H9 (cell line): ENCODE data around the gene L3MBTL4. TPM values are rescaled to one million over a fixed set of nuclear protein-coding genes. Genes with fewer than 3 reads are reported as not detected.

Experiments used
- DNase-seq: peaks from one replicate; pipeline ENCODE4 v3.0.0-alpha.2; 2017
- H2AFZ ChIP-seq: one replicate; pipeline ENCODE4 v1.6.1; 2013; ENCODE audit warnings: mild to moderate bottlenecking, low read length, control low read depth, moderate library complexity
- H2AK5ac ChIP-seq: 2 replicates; pipeline ENCODE4 v1.6.1; 2013; ENCODE audit warnings: low read length, control low read depth, mixed read lengths; ENCODE audit not compliant: insufficient read length
- H2BK120ac ChIP-seq: one replicate; pipeline ENCODE4 v1.6.1; 2013; ENCODE audit warnings: low read depth, mild to moderate bottlenecking, low read length, control low read depth, inconsistent platforms; ENCODE audit not compliant: poor library complexity, severe bottlenecking
- H2BK12ac ChIP-seq: 2 replicates; pipeline ENCODE4 v1.6.1; 2013; ENCODE audit warnings: low read length, control low read depth, mixed read lengths, low read depth; ENCODE audit not compliant: insufficient read length
- H2BK15ac ChIP-seq: 2 replicates; pipeline ENCODE4 v1.6.1; 2013; ENCODE audit warnings: low read depth, low read length, control low read depth
- H2BK20ac ChIP-seq: one replicate; pipeline ENCODE4 v1.6.1; 2013; ENCODE audit warnings: low read depth, mild to moderate bottlenecking, low read length, control low read depth, inconsistent platforms; ENCODE audit not compliant: poor library complexity, severe bottlenecking
- H2BK5ac ChIP-seq: 2 replicates; pipeline ENCODE4 v1.6.1; 2013; ENCODE audit warnings: low read length, control low read depth, mixed read lengths; ENCODE audit not compliant: insufficient read length
- H3K14ac ChIP-seq: 2 replicates; pipeline ENCODE4 v1.6.1; 2013; ENCODE audit warnings: low read length, control low read depth; ENCODE audit not compliant: insufficient read depth
- H3K18ac ChIP-seq: 2 replicates; pipeline ENCODE4 v1.6.1; 2013; ENCODE audit warnings: low read depth, mild to moderate bottlenecking, mixed read lengths, low read length, control low read depth; ENCODE audit not compliant: insufficient read length
- H3K23ac ChIP-seq: 2 replicates; pipeline ENCODE4 v1.6.1; 2013; ENCODE audit warnings: low read length, control low read depth, mixed read lengths, low read depth; ENCODE audit not compliant: insufficient read length
- H3K23me2 ChIP-seq: 2 replicates; pipeline ENCODE4 v1.6.1; 2013; ENCODE audit warnings: low read depth, mild to moderate bottlenecking, mixed read lengths, low read length, control low read depth; ENCODE audit not compliant: insufficient read length, poor library complexity, severe bottlenecking
- H3K27ac ChIP-seq: 2 replicates; pipeline ENCODE4 v1.5.1; 2013; ENCODE audit warnings: low read length, control low read depth, mixed read lengths, low read depth; ENCODE audit not compliant: insufficient read length
- H3K27me3 ChIP-seq: 2 replicates; pipeline ENCODE4 v1.6.1; 2013; ENCODE audit warnings: low read length, control low read depth, inconsistent platforms; ENCODE audit not compliant: insufficient read depth
- H3K4ac ChIP-seq: 2 replicates; pipeline ENCODE4 v1.6.1; 2013; ENCODE audit warnings: low read depth, mild to moderate bottlenecking, control low read depth, inconsistent platforms, low read length, moderate library complexity
- H3K4me1 ChIP-seq: 2 replicates; pipeline ENCODE4 v1.6.1; 2013; ENCODE audit warnings: low read length, control low read depth, inconsistent platforms; ENCODE audit not compliant: insufficient read depth
- H3K4me2 ChIP-seq: 2 replicates; pipeline ENCODE4 v1.6.1; 2013; ENCODE audit warnings: low read length, control low read depth, mixed read lengths; ENCODE audit not compliant: insufficient read length, insufficient read depth
- H3K56ac ChIP-seq: 2 replicates; pipeline ENCODE4 v1.6.1; 2013; ENCODE audit warnings: low read depth, mild to moderate bottlenecking, mixed read lengths, low read length, control low read depth; ENCODE audit not compliant: insufficient read length
- H3K79me1 ChIP-seq: 2 replicates; pipeline ENCODE4 v1.6.1; 2013; ENCODE audit warnings: low read depth, mild to moderate bottlenecking, moderate library complexity, low read length, control low read depth, inconsistent platforms; ENCODE audit not compliant: insufficient read depth, poor library complexity, severe bottlenecking
- H3K79me2 ChIP-seq: 2 replicates; pipeline ENCODE4 v1.6.1; 2013; ENCODE audit warnings: low read length, control low read depth, inconsistent platforms; ENCODE audit not compliant: insufficient read depth
- H3K9ac ChIP-seq: 2 replicates; pipeline ENCODE4 v1.6.1; 2013; ENCODE audit warnings: low read length, control low read depth, mixed read lengths; ENCODE audit not compliant: insufficient read length; ENCODE audit errors: extremely low read depth
- H3K9me3 ChIP-seq: one replicate; pipeline ENCODE4 v1.6.1; 2013; ENCODE audit warnings: low read depth, low read length, inconsistent platforms; ENCODE audit not compliant: control insufficient read depth
- H3T11ph ChIP-seq: one replicate; pipeline ENCODE4 v1.6.1; 2013; ENCODE audit warnings: mild to moderate bottlenecking, low read length, control low read depth, inconsistent platforms
- H4K20me1 ChIP-seq: one replicate; pipeline ENCODE4 v1.6.1; 2013; ENCODE audit not compliant: control insufficient read depth, insufficient read length, insufficient read depth
- H4K5ac ChIP-seq: 2 replicates; pipeline ENCODE4 v1.6.1; 2013; ENCODE audit warnings: low read depth, mild to moderate bottlenecking, mixed read lengths, low read length, control low read depth; ENCODE audit not compliant: insufficient read length
- H4K8ac ChIP-seq: replicated peaks from 2 replicates; pipeline ENCODE4 v1.6.1; 2013; ENCODE audit warnings: low read length, control low read depth, mixed read lengths, low read depth; ENCODE audit not compliant: insufficient read length
- H4K91ac ChIP-seq: 2 replicates; pipeline ENCODE4 v1.6.1; 2013; ENCODE audit warnings: low read depth, mild to moderate bottlenecking, moderate library complexity, mixed read lengths, low read length, control low read depth; ENCODE audit not compliant: insufficient read length
- H3K27ac Mint-ChIP-seq, 3 experiments: 2 replicates in 2 of 3; 3 replicates in 1 of 3; pipeline ENCODE4 v1.8.0; 2020 to 2021; ENCODE audit warnings: mixed read lengths in 3 of 3, mild to moderate bottlenecking in 1 of 3, moderate library complexity in 1 of 3
- H3K27me3 Mint-ChIP-seq: 2 replicates; pipeline ENCODE4 v1.8.0; 2021; ENCODE audit warnings: low read depth, mild to moderate bottlenecking, moderate library complexity, mixed read lengths
- H3K36me3 Mint-ChIP-seq, 3 experiments: 2 replicates in 2 of 3; 3 replicates in 1 of 3; pipeline ENCODE4 v1.8.0; 2020 to 2021; ENCODE audit warnings: low read depth in 3 of 3, mixed read lengths in 3 of 3; ENCODE audit not compliant: insufficient read depth in 1 of 3
- H3K4me1 Mint-ChIP-seq, 2 experiments: 2 replicates each; pipeline ENCODE4 v1.8.0; 2020; ENCODE audit warnings: mixed read lengths in 2 of 2
- H3K4me3 Mint-ChIP-seq, 2 experiments: 2 replicates in 1 of 2; 3 replicates in 1 of 2; pipeline ENCODE4 v1.8.0; 2020 to 2021; ENCODE audit warnings: mild to moderate bottlenecking in 2 of 2, mixed read lengths in 2 of 2, moderate library complexity in 1 of 2
- H3K9me3 Mint-ChIP-seq, 2 experiments: 2 replicates in 1 of 2; 3 replicates in 1 of 2; pipeline ENCODE4 v1.8.0; 2020; ENCODE audit warnings: mild to moderate bottlenecking in 2 of 2, mixed read lengths in 2 of 2, moderate library complexity in 1 of 2
- whole genome bisulfite sequencing: extraction: QIAGEN DNeasy Blood & Tissue Kit; methylation state at CpG from one replicate; pipeline ENCODE4 v1.1.7; 2013; ENCODE audit warnings: missing lambda C conversion rate, low lambda C conversion rate, mixed read lengths; ENCODE audit not compliant: insufficient read length; ENCODE audit errors: extremely low coverage; 5-methylcytosine and 5-hydroxymethylcytosine counted together
- total RNA-seq: library from RNA; stranded (reverse); gene quantifications from 2 replicates; pipeline ENCODE4 v1.2.1, GENCODE V29; 2021
- TF ChIP-seq, protein P1 (sequence below): fragments of 200-600 bp; sonication (generic); conservative IDR thresholded peaks from 3 replicates; pipeline ENCODE4 v1.8.0; 2021; ENCODE audit warnings: antibody characterized with exemption, mild to moderate bottlenecking

Gene L3MBTL4
- total RNA-seq, 1 experiment from 2014 or later, result 1.9 TPM

DNA sequence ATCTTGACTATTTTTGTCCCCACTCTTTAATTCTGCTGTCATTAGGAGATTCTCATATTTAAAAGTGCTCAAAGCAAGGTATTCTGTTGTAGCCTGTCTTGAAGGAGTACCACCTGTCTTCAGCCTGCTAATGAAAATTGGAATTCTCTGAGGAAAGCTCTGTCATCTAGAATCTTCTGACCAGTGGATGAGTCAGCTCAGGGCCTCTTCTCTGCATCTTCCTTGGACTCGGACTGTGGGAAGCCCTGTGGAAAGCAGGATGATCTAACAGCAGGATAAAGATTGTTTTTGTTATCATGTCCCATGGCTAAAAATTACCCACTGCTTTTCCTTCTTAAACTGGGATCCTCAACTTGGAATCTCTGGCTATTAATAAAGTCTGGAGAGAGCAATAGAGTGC lies 500.7 kb downstream of the L3MBTL4 start:
- Mint-ChIP-seq H3K9me3 (no peaks in the 10 kb centered on the region), H3K4me3 (no peak overlapping the region), H3K4me1 (peaks cover 18 to 33% of the 10 kb centered on the region in 2 experiments), H3K27me3 (no peaks in the 10 kb centered on the region), H3K36me3 (peaks cover 0 to 4% (median 0%) of the 10 kb centered on the region in 3 experiments; a peak in 1 of 7 replicates), H3K27ac (0 out of 7 replicates have a peak overlapping the region, but pooled peaks of 1 of the 3 experiments have one; percentile 60)
- Histone ChIP-seq H3K4me2 (no peak overlapping the region), H3K56ac (no peak overlapping the region), H2AFZ (no peak overlapping the region), H3K18ac (no peak overlapping the region), H4K5ac (no peak overlapping the region), H3K23me2 (no peaks in the 10 kb centered on the region), H4K8ac (no peak overlapping the region), H3T11ph (no peak overlapping the region), H2BK20ac (no peak overlapping the region), H3K9me3 (no peaks in the 10 kb centered on the region), H3K4me1 (peaks cover 2% of the 10 kb centered on the region; the same call in 1 of the 2 replicates), H3K27ac (no peak overlapping the region), H4K20me1 (no peaks in the 10 kb centered on the region), H2BK120ac (no peak overlapping the region), H2BK5ac (no peak overlapping the region), H3K9ac (no peak overlapping the region), H3K79me1 (no peaks in the 10 kb centered on the region), H3K14ac (no peak overlapping the region), H3K79me2 (no peaks in the 10 kb centered on the region), H4K91ac (no peak overlapping the region), H2BK15ac (no peak overlapping the region), H3K27me3 (no peaks in the 10 kb centered on the region), H3K4ac (no peak overlapping the region), H3K23ac (no peak overlapping the region), H2AK5ac (no peak overlapping the region), H2BK12ac (no peak overlapping the region)
- no peak for DNase-seq
- TF ChIP-seq, protein P1, sequence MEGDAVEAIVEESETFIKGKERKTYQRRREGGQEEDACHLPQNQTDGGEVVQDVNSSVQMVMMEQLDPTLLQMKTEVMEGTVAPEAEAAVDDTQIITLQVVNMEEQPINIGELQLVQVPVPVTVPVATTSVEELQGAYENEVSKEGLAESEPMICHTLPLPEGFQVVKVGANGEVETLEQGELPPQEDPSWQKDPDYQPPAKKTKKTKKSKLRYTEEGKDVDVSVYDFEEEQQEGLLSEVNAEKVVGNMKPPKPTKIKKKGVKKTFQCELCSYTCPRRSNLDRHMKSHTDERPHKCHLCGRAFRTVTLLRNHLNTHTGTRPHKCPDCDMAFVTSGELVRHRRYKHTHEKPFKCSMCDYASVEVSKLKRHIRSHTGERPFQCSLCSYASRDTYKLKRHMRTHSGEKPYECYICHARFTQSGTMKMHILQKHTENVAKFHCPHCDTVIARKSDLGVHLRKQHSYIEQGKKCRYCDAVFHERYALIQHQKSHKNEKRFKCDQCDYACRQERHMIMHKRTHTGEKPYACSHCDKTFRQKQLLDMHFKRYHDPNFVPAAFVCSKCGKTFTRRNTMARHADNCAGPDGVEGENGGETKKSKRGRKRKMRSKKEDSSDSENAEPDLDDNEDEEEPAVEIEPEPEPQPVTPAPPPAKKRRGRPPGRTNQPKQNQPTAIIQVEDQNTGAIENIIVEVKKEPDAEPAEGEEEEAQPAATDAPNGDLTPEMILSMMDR, result no peak
- WGBS, result no CpG with 5 or more reads among the region's 1 CpG
